ENCODE data around the gene CSTPP1.
"Not testable (repeated sequence)": the region's sequence is repeated elsewhere in the genome, so short reads cannot be mapped to it uniquely, and the experiment has no call there.

Gene CSTPP1

GRCh38 chr11:47078751-47079521 lies 142.4 kb downstream of the CSTPP1 start:
- Histone ChIP-seq H3K4me3 (ENCODE audit: control insufficient read depth in 1 of 7, extremely low read depth in 1 of 7, insufficient read depth in 4 of 7, low read depth in 2 of 7, low read length in 6 of 7) (no peak overlapping the region), H3K4me1 (ENCODE audit: control extremely low read depth in 1 of 4, control insufficient read depth in 4 of 4, insufficient read depth in 4 of 4, low read length in 3 of 4) (peaks cover 0 to 4% (median under 1%) of the 10 kb centered on the region in 4 experiments), H3K27ac (ENCODE audit: insufficient read depth in 1 of 2, low read depth in 1 of 2, low read length in 2 of 2, poor library complexity in 1 of 2, severe bottlenecking in 2 of 2) (no peak overlapping the region), H3K36me3 (ENCODE audit: control insufficient read depth in 4 of 4, insufficient read depth in 4 of 4, low read length in 3 of 4) (no peaks in the 10 kb centered on the region), H3K27me3 (replicated peaks in 2 of 5; ENCODE audit: control insufficient read depth in 4 of 5, insufficient read depth in 5 of 5, low read length in 4 of 5) (no peaks in the 10 kb centered on the region), H3K9me3 (ENCODE audit: control extremely low read depth in 1 of 5, control insufficient read depth in 4 of 5, insufficient read depth in 2 of 5, low read depth in 1 of 5, low read length in 4 of 5) (peaks cover 0 to 3% (median 0%) of the 10 kb centered on the region in 5 experiments)
- DNase-seq = peak in 1 of 3 donors; percentile 19
- POLR2A ChIA-PET = no interaction called here
- CTCF ChIA-PET = no interaction called here
- WGBS (ENCODE audit: insufficient coverage) = 96% methylated on average over 6 of the region's 7 CpGs

DNA sequence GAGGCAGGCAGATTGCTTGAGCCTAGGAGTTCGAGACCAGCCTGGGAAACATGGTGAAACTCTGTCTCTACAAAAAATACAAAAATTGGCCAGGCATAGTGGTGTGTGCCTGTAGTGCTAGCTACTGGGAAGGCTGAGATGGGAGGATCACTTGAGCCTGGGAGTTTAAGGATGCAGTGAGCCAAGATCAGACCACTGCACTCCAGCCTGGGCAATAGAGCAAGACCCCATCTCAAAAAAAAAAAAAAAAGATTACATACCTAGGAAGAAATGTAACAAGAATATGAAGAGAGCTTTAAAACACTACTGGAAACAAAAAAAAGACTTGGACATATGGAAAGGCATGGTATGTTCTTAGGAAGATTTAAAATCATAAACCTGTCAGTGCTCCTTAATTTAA lies 144.2 kb downstream of the CSTPP1 start:
- H3K27me3 ChIP-seq (replicated peaks in 2 of 5; ENCODE audit: control insufficient read depth in 4 of 5, insufficient read depth in 5 of 5, low read length in 4 of 5); H3K9me3 ChIP-seq (ENCODE audit: control extremely low read depth in 1 of 5, control insufficient read depth in 4 of 5, insufficient read depth in 2 of 5, low read depth in 1 of 5, low read length in 4 of 5); H3K4me1 ChIP-seq (ENCODE audit: control extremely low read depth in 1 of 4, control insufficient read depth in 4 of 4, insufficient read depth in 4 of 4, low read length in 3 of 4); H3K4me3 ChIP-seq (ENCODE audit: control insufficient read depth in 1 of 7, extremely low read depth in 1 of 7, insufficient read depth in 4 of 7, low read depth in 2 of 7, low read length in 6 of 7); DNase-seq; POLR2A ChIA-PET; H3K36me3 ChIP-seq (ENCODE audit: control insufficient read depth in 4 of 4, insufficient read depth in 4 of 4, low read length in 3 of 4); H3K27ac ChIP-seq (ENCODE audit: insufficient read depth in 1 of 2, low read depth in 1 of 2, low read length in 2 of 2, poor library complexity in 1 of 2, severe bottlenecking in 2 of 2): not testable (repeated sequence)
- CTCF ChIA-PET = interaction anchor here (1.0 to 1.5 kb wide), 3 partner anchors 8 to 25 kb away, joined by 3 to 4 read pairs (median 3); no protein-coding TSS in a partner anchor
- WGBS (ENCODE audit: insufficient coverage) = 100% methylated on average over 1 of the region's 1 CpG

DNA sequence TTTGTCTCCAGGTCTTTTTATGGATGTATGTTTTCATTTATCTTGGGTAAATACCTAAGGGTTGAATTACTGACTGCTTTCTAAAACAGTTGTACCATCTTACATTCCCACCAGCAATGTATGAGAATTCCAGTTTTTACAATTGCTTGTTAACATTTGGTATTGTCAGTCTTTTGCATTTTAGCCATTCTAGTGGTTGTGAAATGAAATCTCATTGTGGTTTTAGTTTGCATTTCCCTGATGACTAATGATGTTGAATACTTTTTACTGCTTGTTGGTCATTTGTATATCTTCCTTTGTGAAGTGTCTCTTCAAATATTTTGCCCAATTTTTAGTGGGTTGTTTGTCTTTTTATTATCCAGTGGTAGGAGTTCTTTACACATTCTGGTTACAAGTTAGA lies 147.4 kb downstream of the CSTPP1 start:
- ChIA-PET CTCF (no interaction called here), POLR2A (no interaction called here)
- DNase-seq = peak; percentile 39 to 84 (median 74)
- no peak overlapping the region for H3K27ac ChIP-seq (ENCODE audit: insufficient read depth in 1 of 2, low read depth in 1 of 2, low read length in 2 of 2, poor library complexity in 1 of 2, severe bottlenecking in 2 of 2)
- H3K27me3 ChIP-seq (replicated peaks in 2 of 5; ENCODE audit: control insufficient read depth in 4 of 5, insufficient read depth in 5 of 5, low read length in 4 of 5) = no peaks in the 10 kb centered on the region
- peaks cover 0 to 3% (median 0%) of the 10 kb centered on the region in 5 experiments for H3K9me3 ChIP-seq (ENCODE audit: control extremely low read depth in 1 of 5, control insufficient read depth in 4 of 5, insufficient read depth in 2 of 5, low read depth in 1 of 5, low read length in 4 of 5)
- H3K4me1 ChIP-seq (ENCODE audit: control extremely low read depth in 1 of 4, control insufficient read depth in 4 of 4, insufficient read depth in 4 of 4, low read length in 3 of 4) = peaks cover 0 to 21% (median 9%) of the 10 kb centered on the region in 4 experiments
- no peak overlapping the region for H3K4me3 ChIP-seq (ENCODE audit: control insufficient read depth in 1 of 7, extremely low read depth in 1 of 7, insufficient read depth in 4 of 7, low read depth in 2 of 7, low read length in 6 of 7)
- H3K36me3 ChIP-seq (ENCODE audit: control insufficient read depth in 4 of 4, insufficient read depth in 4 of 4, low read length in 3 of 4) = no peaks in the 10 kb centered on the region

- ChIA-PET POLR2A (interaction anchor here (0.5 kb wide), 1 partner anchor 16 kb away, joined by 4 read pairs; no protein-coding TSS in a partner anchor), CTCF (interaction anchor here (0.9 to 1.2 kb wide), 2 partner anchors 16 to 175 kb away, joined by 3 read pairs; no protein-coding TSS in a partner anchor)
- 0% methylated on average over 1 of the region's 3 CpGs for WGBS (ENCODE audit: insufficient coverage)
- Histone ChIP-seq H3K4me3 (ENCODE audit: control insufficient read depth in 1 of 7, extremely low read depth in 1 of 7, insufficient read depth in 4 of 7, low read depth in 2 of 7, low read length in 6 of 7) (no peak overlapping the region), H3K36me3 (ENCODE audit: control insufficient read depth in 4 of 4, insufficient read depth in 4 of 4, low read length in 3 of 4) (no peaks in the 10 kb centered on the region), H3K27me3 (replicated peaks in 2 of 5; ENCODE audit: control insufficient read depth in 4 of 5, insufficient read depth in 5 of 5, low read length in 4 of 5) (no peaks in the 10 kb centered on the region), H3K4me1 (ENCODE audit: control extremely low read depth in 1 of 4, control insufficient read depth in 4 of 4, insufficient read depth in 4 of 4, low read length in 3 of 4) (peaks cover 0 to 21% (median 9%) of the 10 kb centered on the region in 4 experiments), H3K9me3 (ENCODE audit: control extremely low read depth in 1 of 5, control insufficient read depth in 4 of 5, insufficient read depth in 2 of 5, low read depth in 1 of 5, low read length in 4 of 5) (peaks cover 0 to 3% (median 0%) of the 10 kb centered on the region in 5 experiments), H3K27ac (ENCODE audit: insufficient read depth in 1 of 2, low read depth in 1 of 2, low read length in 2 of 2, poor library complexity in 1 of 2, severe bottlenecking in 2 of 2) (peak overlapping the region; percentile 46 to 77)
- DNase-seq = peak; percentile 74 to 88 (median 82)
Observed at GRCh38 chr11:47087801-47088200, 151.2 kb downstream of the CSTPP1 start.

DNA sequence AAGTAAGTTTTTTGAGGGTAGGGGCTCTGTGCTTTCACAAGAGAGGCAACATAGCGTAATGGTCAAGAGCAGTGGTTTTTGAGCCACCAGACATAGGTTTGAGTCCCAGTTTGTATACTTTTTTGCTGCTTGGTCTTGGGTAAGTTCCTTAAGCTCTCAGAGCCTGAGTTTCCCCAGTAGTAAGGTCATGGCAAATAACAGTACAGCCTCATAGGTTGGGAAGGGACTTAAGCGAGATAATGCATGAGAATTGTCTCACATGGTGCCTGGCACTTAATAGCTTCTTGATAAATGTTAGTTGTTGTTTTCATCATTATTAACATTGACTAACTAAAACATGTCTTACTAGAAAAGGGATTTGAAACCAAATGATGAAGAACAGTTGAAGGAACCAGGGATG lies 157.0 kb downstream of the CSTPP1 start:
- H3K36me3 ChIP-seq (ENCODE audit: control insufficient read depth in 4 of 4, insufficient read depth in 4 of 4, low read length in 3 of 4) = no peaks in the 10 kb centered on the region
- no peak overlapping the region for H3K4me3 ChIP-seq (ENCODE audit: control insufficient read depth in 1 of 7, extremely low read depth in 1 of 7, insufficient read depth in 4 of 7, low read depth in 2 of 7, low read length in 6 of 7)
- CTCF ChIA-PET = interaction anchor here (1.3 to 1.9 kb wide), 2 partner anchors 13 to 14 kb away, joined by 3 to 6 read pairs; no protein-coding TSS in a partner anchor
- no peak overlapping the region for H3K27ac ChIP-seq (ENCODE audit: insufficient read depth in 1 of 2, low read depth in 1 of 2, low read length in 2 of 2, poor library complexity in 1 of 2, severe bottlenecking in 2 of 2)
- no peak for DNase-seq
- POLR2A ChIA-PET = interaction anchor here (1.1 kb wide), 1 partner anchor 27 kb away, joined by 3 read pairs; no protein-coding TSS in a partner anchor
- no peaks in the 10 kb centered on the region for H3K9me3 ChIP-seq (ENCODE audit: control extremely low read depth in 1 of 5, control insufficient read depth in 4 of 5, insufficient read depth in 2 of 5, low read depth in 1 of 5, low read length in 4 of 5)
- no peaks in the 10 kb centered on the region for H3K27me3 ChIP-seq (replicated peaks in 2 of 5; ENCODE audit: control insufficient read depth in 4 of 5, insufficient read depth in 5 of 5, low read length in 4 of 5)
- 100% methylated on average over 1 of the region's 2 CpGs for WGBS (ENCODE audit: insufficient coverage)
- no peaks in the 10 kb centered on the region for H3K4me1 ChIP-seq (ENCODE audit: control extremely low read depth in 1 of 4, control insufficient read depth in 4 of 4, insufficient read depth in 4 of 4, low read length in 3 of 4)

GRCh38 chr11:47096871-47097270 lies 160.3 kb downstream of the CSTPP1 start:
- CTCF ChIA-PET, POLR2A ChIA-PET: not testable (repeated sequence)
- WGBS (ENCODE audit: insufficient coverage) = 100% methylated on average over 1 of the region's 22 CpGs

DNA sequence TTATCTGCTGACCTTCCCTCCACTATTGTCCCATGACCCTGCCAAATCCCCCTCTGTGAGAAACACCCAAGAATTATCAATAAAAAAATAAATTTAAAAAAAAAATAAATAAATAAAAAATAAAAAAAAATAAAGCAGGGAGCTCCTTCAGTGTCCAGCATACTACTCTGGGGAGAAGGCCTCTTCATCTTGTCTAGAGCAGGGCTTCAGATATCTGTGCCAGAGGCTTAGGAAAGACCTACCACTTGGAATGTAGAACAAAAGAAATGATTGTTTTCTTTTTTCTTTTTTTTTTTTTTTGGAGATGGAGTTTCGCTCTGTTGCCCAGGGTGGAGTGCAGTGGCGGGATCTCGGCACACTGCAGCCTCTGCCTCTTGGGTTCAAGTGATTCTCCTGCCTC lies 161.7 kb downstream of the CSTPP1 start:
- H3K36me3 ChIP-seq (ENCODE audit: control insufficient read depth in 4 of 4, insufficient read depth in 4 of 4, low read length in 3 of 4); H3K27ac ChIP-seq (ENCODE audit: insufficient read depth in 1 of 2, low read depth in 1 of 2, low read length in 2 of 2, poor library complexity in 1 of 2, severe bottlenecking in 2 of 2); CTCF ChIA-PET; DNase-seq; H3K4me1 ChIP-seq (ENCODE audit: control extremely low read depth in 1 of 4, control insufficient read depth in 4 of 4, insufficient read depth in 4 of 4, low read length in 3 of 4); H3K9me3 ChIP-seq (ENCODE audit: control extremely low read depth in 1 of 5, control insufficient read depth in 4 of 5, insufficient read depth in 2 of 5, low read depth in 1 of 5, low read length in 4 of 5); POLR2A ChIA-PET; H3K27me3 ChIP-seq (replicated peaks in 2 of 5; ENCODE audit: control insufficient read depth in 4 of 5, insufficient read depth in 5 of 5, low read length in 4 of 5); H3K4me3 ChIP-seq (ENCODE audit: control insufficient read depth in 1 of 7, extremely low read depth in 1 of 7, insufficient read depth in 4 of 7, low read depth in 2 of 7, low read length in 6 of 7): not testable (repeated sequence)
- no CpG with 5 or more reads among the region's 3 CpGs for WGBS (ENCODE audit: insufficient coverage)

More at GRCh38 chr11:47096871-47097270, 160.3 kb downstream of the CSTPP1 start:
- not testable (repeated sequence) for H3K4me3 ChIP-seq (ENCODE audit: control insufficient read depth in 1 of 7, extremely low read depth in 1 of 7, insufficient read depth in 4 of 7, low read depth in 2 of 7, low read length in 6 of 7); H3K9me3 ChIP-seq (ENCODE audit: control extremely low read depth in 1 of 5, control insufficient read depth in 4 of 5, insufficient read depth in 2 of 5, low read depth in 1 of 5, low read length in 4 of 5); DNase-seq; H3K27me3 ChIP-seq (replicated peaks in 2 of 5; ENCODE audit: control insufficient read depth in 4 of 5, insufficient read depth in 5 of 5, low read length in 4 of 5); H3K27ac ChIP-seq (ENCODE audit: insufficient read depth in 1 of 2, low read depth in 1 of 2, low read length in 2 of 2, poor library complexity in 1 of 2, severe bottlenecking in 2 of 2); H3K4me1 ChIP-seq (ENCODE audit: control extremely low read depth in 1 of 4, control insufficient read depth in 4 of 4, insufficient read depth in 4 of 4, low read length in 3 of 4); H3K36me3 ChIP-seq (ENCODE audit: control insufficient read depth in 4 of 4, insufficient read depth in 4 of 4, low read length in 3 of 4)

Data from common myeloid progenitor, CD34-positive (primary cell).